Measurements from ENCODE around the gene GPC1. TPM values are rescaled to one million over a fixed set of nuclear protein-coding genes. Genes with fewer than 3 reads are reported as not detected.
"Not testable (repeated sequence)": the region's sequence is repeated elsewhere in the genome, so short reads cannot be mapped to it uniquely, and the experiment has no call there.

Gene GPC1
- total RNA-seq, 1 experiment from 2014 or later, result 5.8 TPM

DNA sequence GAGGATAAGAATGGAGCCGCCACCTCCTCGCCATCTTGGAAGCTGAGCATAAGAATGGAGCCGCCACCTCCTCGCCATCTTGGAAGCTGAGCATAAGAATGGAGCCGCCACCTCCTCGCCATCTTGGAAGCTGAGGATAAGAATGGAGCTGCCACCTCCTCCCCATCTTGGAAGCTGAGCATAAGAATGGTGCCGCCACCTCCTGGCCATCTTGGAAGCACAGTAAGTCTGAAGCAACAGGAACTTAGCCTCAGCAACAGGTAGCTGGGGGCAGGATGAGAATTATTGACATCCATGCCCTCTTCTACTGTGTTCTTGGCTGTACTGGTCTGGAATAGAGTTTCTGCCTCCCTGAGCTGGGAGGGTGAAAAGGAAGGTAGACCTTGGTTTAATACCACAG is 61.6 kb downstream of the GPC1 start:
- peak; percentile 69 for DNase-seq (ENCODE audit: low read depth, low spot score)
- in situ Hi-C loops (cut with HindIII; ENCODE audit: low pct_unique_long_range_greater_than_20kb, low sequenced_read_pairs), result not testable (repeated sequence)

DNA sequence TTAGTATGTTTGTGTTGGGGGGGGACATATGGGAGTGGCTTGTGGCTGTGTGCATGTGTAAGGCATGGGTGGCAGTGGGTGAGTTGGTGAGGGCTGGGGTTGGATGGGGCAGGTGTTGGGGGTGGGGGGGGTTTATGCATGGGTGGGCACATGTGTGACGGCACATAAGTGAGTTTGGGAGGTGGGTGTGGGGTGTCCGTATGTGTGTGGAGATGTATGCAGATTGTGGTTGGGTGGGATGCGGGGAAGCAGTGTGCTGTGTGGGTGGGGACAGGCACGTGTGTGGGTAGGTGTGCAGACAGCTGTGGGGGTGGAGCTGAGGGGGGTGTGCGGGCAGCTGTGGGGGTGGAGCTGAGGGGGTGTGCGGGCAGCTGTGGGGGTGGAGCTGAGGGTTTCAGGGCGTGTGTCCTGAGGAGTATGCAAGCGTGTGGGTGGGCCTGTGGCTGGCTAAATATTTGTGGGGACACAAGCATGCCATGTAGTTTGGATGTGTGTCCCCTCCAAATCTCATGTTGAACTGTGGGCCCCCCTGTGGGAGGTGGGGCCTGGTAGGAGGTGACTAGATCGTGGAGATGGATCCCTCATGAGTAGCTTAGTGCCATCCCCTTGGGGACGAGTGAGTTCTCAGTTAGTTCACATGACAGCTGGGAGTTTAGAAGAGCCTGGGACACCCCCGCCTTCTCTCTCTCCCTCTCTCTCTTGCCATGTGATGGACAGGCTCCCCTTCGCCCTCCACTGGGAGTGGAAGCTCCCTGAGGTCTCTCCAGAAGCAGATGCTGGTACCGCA is 62.9 kb downstream of the GPC1 start:
- in situ Hi-C loops (cut with HindIII; ENCODE audit: low pct_unique_long_range_greater_than_20kb, low sequenced_read_pairs), result no loop called here
- DNase-seq (ENCODE audit: low read depth, low spot score), result no peak

DNA sequence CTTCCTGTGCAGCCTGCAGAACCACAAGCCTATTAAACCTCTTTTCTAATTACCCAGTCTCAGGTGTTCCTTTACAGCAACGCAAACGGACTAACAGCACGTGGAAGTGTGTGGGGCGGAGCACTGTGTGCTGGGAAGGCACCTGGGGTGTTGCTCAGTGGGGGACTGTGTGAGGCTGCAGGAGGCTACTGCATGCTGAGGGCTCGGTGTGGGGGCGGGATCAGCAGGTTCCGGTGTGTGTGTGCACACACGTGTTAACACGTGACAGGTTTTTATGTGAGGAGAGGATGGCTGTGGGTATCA is 63.4 kb downstream of the GPC1 start:
- DNase-seq (ENCODE audit: low read depth, low spot score), result no peak
- in situ Hi-C loops (cut with HindIII; ENCODE audit: low pct_unique_long_range_greater_than_20kb, low sequenced_read_pairs), result no loop called here

DNA sequence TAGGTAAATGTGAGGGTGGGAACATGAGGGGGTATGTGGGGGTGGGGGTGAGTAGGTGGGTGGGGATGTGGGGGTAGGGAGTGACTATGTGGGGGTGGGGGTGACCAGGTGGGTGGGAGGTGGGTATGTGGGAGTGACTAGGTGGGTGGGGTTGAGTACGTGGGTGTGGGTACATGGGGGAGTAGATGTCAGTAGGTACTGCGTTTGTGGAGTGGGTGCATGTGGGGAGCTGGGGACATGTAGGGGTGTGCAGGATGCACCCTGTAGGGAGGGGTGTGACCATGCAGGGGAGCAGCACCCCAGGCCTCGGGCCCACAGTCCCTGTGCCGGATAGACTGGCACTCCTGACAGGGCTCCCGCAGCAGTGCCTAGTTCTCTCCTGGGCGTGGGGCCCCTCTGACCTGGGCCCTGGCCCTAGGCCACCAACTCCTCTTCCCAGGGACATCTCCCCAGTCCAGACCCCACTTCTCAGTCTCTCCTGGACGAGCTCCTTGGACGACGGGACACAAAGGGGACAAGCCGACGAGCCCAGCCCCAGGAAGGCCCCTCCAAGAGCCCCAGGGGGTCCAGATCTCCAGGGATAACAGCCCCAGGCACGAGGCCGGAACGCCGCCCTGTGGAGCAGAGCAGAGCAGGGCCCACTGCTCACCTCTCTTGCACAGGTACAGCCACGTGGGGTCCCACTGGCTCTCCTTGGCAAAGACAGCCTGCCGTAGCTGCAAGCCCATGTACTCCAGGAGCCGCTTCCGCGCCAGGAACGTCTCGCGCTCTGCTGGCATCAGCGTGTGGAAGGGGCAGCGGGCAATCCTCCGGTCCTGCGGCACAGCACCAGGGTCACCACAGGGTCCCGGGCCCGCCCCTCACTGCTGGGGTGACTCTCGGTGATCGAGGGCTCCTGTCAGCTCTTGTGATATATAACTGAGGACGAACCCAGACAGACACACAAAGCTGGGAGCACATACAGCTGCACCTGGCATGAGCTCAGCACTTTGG is 64.1 kb downstream of the GPC1 start:
- no peak for DNase-seq (ENCODE audit: low read depth, low spot score)
- in situ Hi-C loops (cut with HindIII; ENCODE audit: low pct_unique_long_range_greater_than_20kb, low sequenced_read_pairs), result no loop called here

DNA sequence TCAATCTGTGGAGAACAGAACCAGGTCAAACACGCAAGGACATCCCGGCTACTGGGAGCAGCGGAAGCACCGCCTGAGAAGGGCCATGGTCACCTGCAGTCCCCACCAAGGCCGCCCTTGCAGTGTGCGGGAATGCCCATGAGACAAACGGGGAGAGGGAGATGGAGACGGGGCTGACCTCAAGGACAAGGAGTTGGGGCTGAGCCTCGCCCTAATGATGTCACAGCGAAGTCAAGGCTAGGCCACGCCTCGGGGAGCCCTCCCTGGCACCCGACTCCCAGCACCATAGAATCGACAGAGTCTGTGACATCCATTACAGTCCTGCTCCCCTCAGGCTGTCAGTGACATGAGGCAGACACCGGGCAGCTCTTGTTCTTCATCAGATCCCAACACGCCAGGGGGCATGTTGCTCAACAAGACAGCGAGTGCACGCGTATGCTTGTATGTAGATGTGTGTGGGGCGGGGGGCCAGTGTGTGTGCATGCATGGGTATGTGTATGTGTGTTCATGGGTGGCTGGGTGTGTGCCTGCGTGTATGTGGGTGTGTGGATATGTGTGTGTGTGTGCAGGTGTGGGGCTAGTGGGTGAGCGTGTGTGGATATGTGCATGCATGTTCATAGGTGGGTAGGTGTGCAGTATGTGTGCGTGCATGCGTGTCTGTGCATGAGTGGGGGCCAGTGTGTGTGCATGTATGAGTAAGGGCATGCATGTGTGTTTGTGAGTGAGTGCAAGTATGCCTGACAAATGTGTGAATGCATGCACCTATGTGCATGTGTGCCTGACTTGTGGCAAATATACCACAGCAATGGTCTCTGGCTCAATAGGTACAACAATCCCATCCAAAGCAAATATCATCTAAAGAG is 65.3 kb downstream of the GPC1 start:
- in situ Hi-C loops (cut with HindIII; ENCODE audit: low pct_unique_long_range_greater_than_20kb, low sequenced_read_pairs), result no loop called here

DNA sequence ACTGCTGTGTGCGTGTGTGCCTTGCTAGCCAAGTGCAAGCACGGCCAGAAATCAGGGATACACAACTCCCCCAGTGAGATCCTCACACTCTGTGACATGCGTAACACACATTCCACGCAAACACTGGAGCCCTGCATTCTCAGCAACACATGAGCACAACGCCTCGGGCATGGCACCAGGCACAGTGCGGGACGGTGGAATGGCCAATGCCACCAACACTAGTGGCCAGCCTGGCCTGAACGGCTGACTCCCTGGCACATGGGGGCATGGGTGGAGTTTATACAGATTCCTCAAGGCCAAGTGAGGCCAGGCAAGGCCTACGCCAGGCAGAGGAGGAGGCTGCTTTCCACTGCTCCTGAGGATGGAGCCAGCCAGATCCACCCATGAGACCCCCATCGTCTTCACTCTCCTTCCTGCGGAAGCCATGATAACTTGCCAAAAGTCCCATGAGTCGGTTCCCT is 66.1 kb downstream of the GPC1 start:
- in situ Hi-C loops (cut with HindIII; ENCODE audit: low pct_unique_long_range_greater_than_20kb, low sequenced_read_pairs), result no loop called here

More for the DNA sequence above, 65.3 kb downstream of the GPC1 start:
- DNase-seq (ENCODE audit: low read depth, low spot score), result no peak

DNA sequence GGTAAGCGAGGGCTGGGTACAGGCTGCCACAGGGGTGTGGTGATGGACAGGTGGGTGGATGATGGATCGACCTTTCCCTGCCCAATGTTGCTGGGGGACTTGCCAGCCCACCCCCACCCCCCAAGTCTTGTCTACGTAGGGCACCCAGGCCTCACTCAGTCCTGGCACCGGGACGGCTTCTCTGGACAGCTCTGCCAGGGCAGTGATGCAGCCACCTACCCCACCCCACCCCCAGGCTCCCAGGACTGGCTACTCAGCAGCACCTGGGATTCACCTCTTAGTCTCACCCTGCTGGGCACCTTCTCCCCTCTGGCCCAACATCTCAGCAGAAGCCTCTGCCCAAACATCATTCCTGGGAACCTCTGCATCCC is 66.6 kb downstream of the GPC1 start:
- in situ Hi-C loops (cut with HindIII; ENCODE audit: low pct_unique_long_range_greater_than_20kb, low sequenced_read_pairs), result no loop called here

More for the DNA sequence above, 66.1 kb downstream of the GPC1 start:
- no peak for DNase-seq (ENCODE audit: low read depth, low spot score)

DNA sequence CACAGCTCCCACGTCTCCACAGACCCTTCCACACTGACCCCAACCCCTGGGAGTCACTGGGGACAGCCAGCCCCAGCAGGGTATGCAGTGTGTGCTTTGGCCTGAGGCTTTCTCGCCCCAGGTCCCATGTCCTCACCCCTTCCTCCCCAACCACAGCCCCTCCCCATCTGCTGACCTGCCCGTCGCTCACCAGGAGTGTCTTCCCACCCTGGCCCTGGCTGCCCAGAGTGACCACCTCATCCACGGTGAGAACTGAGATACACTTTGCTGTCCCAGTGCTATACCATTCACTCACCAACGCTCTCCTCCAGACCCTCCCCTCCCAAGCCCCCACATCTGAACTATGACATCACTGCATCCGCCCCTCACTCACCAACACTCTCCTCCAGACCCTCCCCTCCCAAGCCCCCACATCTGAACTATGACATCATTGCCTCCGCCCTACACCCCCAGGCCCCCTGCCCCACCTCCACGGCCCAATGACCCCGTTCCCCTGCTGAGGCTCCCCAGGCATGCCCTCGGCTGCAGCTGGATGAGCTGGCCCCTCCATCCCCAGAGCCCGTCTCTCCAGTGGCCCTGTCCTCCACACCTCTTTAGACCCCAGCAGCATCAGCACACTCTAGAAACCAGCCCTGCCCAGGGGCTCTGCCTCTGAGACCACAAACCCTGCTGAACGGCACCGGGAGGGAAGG is 67.1 kb downstream of the GPC1 start:
- in situ Hi-C loops (cut with HindIII; ENCODE audit: low pct_unique_long_range_greater_than_20kb, low sequenced_read_pairs), result no loop called here
- no peak for DNase-seq (ENCODE audit: low read depth, low spot score)

More for the DNA sequence above, 66.6 kb downstream of the GPC1 start:
- DNase-seq (ENCODE audit: low read depth, low spot score), result no peak

DNA sequence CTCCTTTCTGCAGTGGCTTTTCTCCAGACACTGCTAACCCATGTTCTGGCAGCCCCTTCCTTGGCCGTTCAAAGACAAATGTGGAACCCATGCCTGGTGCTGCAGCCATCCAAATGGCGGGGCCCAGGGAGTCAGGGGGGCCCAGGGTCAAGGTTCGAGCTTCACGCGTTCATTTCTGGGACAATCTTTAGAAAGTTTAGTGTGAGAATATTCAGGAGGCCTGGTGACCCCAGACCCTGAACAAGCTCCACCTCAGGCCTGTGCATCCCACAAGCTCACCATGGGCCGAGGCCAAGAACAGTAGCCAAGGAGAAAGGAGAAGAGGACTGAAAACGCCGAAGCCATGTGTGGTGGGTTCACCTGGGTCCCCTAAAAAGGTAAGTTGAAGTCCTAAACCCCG is 67.9 kb downstream of the GPC1 start:
- in situ Hi-C loops (cut with HindIII; ENCODE audit: low pct_unique_long_range_greater_than_20kb, low sequenced_read_pairs), result no loop called here
- DNase-seq (ENCODE audit: low read depth, low spot score), result no peak

DNA sequence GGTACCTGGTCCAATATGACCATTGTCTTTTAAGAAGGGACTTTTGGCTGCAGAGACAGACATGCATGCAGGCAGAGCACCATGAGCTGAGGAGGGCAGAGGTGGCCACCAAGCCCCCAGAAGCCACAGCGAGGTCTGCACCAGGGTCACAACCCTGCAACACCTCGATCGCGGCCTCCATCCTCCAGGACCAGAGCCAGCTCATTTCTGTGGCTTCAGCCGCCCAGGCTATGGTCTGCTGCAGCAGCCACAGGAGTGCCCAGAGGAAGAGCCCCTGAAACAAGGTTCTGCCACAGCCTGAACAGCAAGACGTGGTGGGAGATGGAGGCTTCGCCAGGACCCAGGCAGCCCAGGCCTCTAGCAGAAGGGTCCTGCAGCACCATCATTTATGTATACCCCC is 68.4 kb downstream of the GPC1 start:
- DNase-seq (ENCODE audit: low read depth, low spot score), result no peak
- in situ Hi-C loops (cut with HindIII; ENCODE audit: low pct_unique_long_range_greater_than_20kb, low sequenced_read_pairs), result no loop called here

DNA sequence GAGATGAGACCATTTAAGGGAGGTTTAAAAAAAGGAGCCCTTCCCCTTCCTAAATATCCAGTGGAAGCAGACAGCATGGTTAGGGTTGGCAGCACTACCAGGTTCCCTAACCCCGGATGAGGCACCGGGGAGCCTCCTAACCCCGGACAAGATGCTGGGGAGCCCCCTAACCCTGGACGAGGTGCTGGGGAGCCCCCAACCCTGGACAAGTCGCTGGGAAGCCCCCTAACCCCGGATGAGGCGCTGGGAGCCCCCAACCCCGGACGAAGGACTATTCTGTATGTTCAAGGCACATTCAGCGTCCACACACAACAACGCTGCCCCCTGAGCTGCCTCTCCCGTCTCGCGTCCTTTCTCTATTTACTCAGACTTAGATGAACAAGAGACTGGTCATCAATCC is 70.4 kb downstream of the GPC1 start:
- DNase-seq (ENCODE audit: low read depth, low spot score), result no peak

DNA sequence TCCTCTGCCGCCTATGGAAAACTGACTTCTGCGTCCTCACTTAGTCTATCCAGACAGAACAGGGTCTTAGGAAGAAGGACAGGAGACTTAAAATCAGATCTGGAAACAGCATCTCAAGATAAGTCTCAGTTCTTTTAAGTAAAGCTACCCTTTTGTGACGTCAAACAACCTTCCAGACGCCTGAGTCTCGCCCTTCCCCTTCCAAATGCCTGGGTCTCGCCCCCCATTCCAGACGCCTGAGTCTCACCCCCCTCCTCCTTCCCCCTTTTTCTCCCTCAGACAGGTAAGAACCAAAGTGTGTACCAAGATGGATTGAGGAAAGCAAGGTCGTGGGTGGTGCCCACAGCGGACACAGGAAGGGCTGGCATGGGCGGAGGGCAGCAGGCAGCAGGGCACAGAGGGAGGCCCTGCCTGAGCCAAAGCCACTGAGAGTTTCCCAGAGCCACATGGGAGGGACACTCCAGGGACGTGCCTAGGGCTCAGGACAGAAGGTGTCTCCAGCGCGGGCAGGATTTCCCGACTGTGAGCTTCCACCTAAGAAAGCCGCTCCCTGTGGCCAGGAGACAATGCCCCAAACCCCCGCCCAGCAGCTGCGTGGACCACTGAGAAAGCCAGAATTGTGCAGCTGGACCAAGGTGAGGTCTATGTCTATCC is 71.1 kb downstream of the GPC1 start:
- in situ Hi-C loops (cut with HindIII; ENCODE audit: low pct_unique_long_range_greater_than_20kb, low sequenced_read_pairs), result no loop called here
- DNase-seq (ENCODE audit: low read depth, low spot score), result no peak

More for the DNA sequence above, 70.4 kb downstream of the GPC1 start:
- in situ Hi-C loops (cut with HindIII; ENCODE audit: low pct_unique_long_range_greater_than_20kb, low sequenced_read_pairs), result no loop called here

DNA sequence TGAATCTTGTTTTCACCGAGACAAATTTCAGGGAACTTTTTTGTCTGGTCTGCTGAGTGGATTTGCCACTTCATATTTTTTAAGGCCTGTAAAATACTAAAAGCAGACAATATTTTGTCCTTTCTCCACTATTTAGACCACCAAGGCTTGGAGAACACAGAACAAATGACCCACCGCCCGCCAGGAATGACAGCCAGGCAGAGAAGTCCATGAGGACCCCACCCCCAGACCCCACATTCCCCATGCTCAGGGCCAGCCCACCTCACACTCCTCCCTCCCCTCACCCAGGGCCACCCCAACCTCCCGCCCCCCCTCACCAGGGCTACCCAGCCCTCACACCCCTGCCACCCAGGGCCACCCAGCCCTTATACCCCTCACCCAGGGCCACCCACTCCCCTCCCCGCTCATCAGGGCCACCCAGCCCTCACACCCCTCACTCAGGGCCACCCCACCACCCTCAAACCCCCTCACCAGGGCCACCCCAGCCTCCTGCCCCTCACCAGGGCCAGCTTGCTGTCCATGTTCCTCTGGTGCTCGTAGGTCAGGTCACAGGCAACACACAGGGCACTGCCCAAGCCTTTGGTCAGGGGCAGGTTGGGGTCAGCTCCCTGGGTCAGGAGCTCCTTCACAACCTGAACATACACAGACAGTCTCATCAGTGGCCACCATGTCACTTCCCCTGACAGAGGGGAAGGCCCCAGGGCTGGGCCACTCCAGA is 71.8 kb downstream of the GPC1 start:
- in situ Hi-C loops (cut with HindIII; ENCODE audit: low pct_unique_long_range_greater_than_20kb, low sequenced_read_pairs), result no loop called here
- no peak for DNase-seq (ENCODE audit: low read depth, low spot score)

DNA sequence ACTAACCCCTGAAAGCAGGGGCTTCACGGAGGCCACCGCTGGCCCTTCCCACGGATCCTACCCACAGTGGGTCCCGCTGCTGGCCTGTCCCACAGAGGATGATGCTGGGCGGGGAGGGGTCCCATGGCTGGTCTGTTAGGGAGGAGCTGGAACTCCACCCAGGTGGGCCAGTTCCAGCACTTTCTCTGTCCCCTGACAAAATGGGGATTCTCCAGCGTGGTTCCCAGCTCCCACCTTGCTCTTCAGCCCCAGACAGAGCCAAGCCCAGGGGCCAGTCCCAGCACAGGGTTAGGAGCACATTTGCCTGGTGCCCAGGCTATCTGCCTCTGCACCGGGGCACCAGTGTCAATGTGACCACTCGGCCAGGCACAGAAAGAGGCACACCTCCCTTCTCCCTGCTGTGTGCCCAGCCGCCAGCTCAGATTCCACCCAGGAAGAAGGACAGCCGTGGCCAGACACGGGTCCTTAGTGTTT is 72.4 kb downstream of the GPC1 start:
- in situ Hi-C loops (cut with HindIII; ENCODE audit: low pct_unique_long_range_greater_than_20kb, low sequenced_read_pairs), result no loop called here
- DNase-seq (ENCODE audit: low read depth, low spot score), result no peak

DNA sequence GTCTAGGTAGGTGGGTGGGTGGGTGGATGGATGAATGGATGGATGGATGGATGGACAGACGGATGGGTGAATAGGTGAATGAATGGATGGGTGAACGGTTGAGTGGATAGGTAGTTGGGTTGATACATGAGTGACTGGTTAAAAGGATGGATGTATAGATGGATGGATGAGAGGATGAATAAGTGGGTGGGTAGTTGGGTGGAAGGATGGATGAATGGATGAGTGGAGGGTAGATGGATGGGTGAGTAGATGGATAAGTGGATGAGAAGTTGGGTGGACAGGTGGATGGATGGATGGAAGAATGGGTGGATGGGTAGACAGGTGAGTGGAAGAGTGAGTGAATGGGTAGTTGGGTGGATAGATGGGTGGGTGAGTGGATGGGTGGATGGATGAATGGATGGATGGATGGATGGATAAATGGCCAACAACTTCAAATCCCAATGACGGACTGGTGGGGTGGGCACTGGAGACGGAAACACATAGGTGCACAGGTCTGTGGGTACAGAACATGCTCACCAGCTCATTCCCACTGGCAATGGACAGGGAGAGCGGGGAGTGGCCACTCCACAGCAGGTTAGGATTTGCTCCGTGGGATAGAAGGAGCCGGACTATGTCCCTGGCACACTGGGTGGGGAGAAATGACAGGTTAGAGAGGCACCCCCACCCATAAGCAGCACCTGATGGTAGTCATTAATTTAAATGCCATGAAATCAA is 73.5 kb downstream of the GPC1 start:
- in situ Hi-C loops (cut with HindIII; ENCODE audit: low pct_unique_long_range_greater_than_20kb, low sequenced_read_pairs), result no loop called here

More for the DNA sequence above, 73.5 kb downstream of the GPC1 start:
- no peak for DNase-seq (ENCODE audit: low read depth, low spot score)

All from SK-MEL-5 (cell line).